ENCODE data around the gene TASOR2. TPM values are rescaled to one million over a fixed set of nuclear protein-coding genes. Genes with fewer than 3 reads are reported as not detected.
A peak's percentile ranks its signal among the peaks of the same experiment; 100 is the strongest.

Gene TASOR2
- total and polyA plus RNA-seq, 9 of the 15 experiments (the other 6 are each of a cell fraction or from before 2014, with no cell fraction given) = 12.7 to 75.3 (median 52.3) TPM

DNA sequence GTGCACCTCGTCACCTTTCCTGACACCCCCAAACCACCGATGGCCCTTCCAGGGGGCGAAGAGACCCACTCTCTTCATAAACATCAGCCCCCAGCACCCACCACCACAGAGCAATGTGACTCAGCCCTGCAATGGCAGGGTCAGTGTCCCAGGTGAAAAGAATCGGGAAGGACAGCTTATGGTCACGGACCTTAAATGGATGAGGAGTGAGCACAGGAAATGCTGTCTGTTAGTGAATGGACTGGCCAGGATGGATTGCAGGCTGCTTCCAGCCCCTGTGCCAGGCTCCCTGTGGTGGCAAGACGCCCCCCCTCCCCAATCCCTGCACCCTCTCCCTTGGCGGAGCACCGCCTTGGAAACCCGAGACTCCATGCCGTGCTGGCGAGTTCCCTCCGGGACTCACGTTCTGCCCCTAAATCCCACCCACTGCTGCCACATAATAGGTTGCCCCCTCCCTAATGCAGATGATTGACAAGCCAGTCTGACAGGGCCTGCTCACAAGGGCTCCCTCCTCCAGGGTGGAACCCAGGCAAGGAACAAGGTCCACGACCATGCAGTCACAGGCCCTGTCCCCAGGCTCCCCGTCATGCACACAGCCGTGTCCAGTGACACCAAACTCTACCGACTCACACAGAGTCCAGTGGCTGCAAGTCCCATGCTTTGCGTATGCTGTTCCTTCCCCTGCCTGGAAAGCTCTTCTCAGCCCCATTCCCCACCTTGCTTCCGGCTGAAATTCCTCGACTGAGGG, 25.6 kb upstream of the TASOR2 start:
- intact Hi-C loops (cut with micrococcal nuclease) (no loop called here), in situ Hi-C loops (cut with MboI) (no loop called here)
- CTCF ChIA-PET (ENCODE audit: low intra/inter-chr PET ratio) = no interaction called here
- H3K27ac ChIP-seq (ENCODE audit: extremely low read depth, low read depth, low read length) = no peak overlapping the region
- POLR2A ChIA-PET = interaction anchor here (0.6 kb wide), 1 partner anchor 184 kb away, joined by 3 read pairs; no protein-coding TSS in a partner anchor
- no peaks in the 10 kb centered on the region for H3K36me3 ChIP-seq (ENCODE audit: control insufficient read depth, insufficient read depth, low read length)
- H2AFZ ChIP-seq (ENCODE audit: low read depth, low read length) = no peak overlapping the region
- peaks cover 14% of the 10 kb centered on the region for H4K20me1 ChIP-seq (replicated peaks; ENCODE audit: control insufficient read depth, insufficient read depth, low read length)
- H3K4me3 ChIP-seq = no peak overlapping the region
- ATAC-seq (peak; percentile 10), DNase-seq (ENCODE audit: extremely low read depth in 1 of 4, low spot score in 3 of 4) (no peak), FAIRE-seq (no peak)
- H3K79me2 ChIP-seq (ENCODE audit: control insufficient read depth, insufficient read depth, low read length) = no peaks in the 10 kb centered on the region
- WGBS (ENCODE audit: insufficient coverage, low coverage, missing lambda C conversion rate) = 83% methylated on average over 18 of the region's 20 CpGs
- H3K4me2 ChIP-seq (ENCODE audit: insufficient read depth, low read length) = no peak overlapping the region
- no peaks in the 10 kb centered on the region for H3K27me3 ChIP-seq (ENCODE audit: control insufficient read depth in 2 of 2, insufficient read depth in 2 of 2, low read length in 2 of 2)
- no peak overlapping the region for H3K9ac ChIP-seq (ENCODE audit: insufficient read depth in 1 of 2, low read depth in 2 of 2, low read length in 2 of 2)
- H3K9me3 ChIP-seq (replicated peaks; ENCODE audit: control insufficient read depth, insufficient read depth, low read depth, low read length) = no peaks in the 10 kb centered on the region
- TF ChIP-seq, protein P1, sequence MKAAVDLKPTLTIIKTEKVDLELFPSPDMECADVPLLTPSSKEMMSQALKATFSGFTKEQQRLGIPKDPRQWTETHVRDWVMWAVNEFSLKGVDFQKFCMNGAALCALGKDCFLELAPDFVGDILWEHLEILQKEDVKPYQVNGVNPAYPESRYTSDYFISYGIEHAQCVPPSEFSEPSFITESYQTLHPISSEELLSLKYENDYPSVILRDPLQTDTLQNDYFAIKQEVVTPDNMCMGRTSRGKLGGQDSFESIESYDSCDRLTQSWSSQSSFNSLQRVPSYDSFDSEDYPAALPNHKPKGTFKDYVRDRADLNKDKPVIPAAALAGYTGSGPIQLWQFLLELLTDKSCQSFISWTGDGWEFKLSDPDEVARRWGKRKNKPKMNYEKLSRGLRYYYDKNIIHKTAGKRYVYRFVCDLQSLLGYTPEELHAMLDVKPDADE (conservative IDR thresholded peaks at IDR 0.05; ENCODE audit: control insufficient read depth, low read depth, low read length) = no peak
- TF ChIP-seq, protein P2, sequence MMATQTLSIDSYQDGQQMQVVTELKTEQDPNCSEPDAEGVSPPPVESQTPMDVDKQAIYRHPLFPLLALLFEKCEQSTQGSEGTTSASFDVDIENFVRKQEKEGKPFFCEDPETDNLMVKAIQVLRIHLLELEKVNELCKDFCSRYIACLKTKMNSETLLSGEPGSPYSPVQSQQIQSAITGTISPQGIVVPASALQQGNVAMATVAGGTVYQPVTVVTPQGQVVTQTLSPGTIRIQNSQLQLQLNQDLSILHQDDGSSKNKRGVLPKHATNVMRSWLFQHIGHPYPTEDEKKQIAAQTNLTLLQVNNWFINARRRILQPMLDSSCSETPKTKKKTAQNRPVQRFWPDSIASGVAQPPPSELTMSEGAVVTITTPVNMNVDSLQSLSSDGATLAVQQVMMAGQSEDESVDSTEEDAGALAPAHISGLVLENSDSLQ (IDR thresholded peaks at IDR 0.05) = peak; percentile 68
- TF ChIP-seq POLR2G (IDR thresholded peaks at IDR 0.05; ENCODE audit: low read depth, low read length) = 0 out of 2 replicates have a peak, but pooled peaks have one; percentile 19
- TF ChIP-seq CREM (IDR thresholded peaks at IDR 0.05; ENCODE audit: low read depth) = 0 out of 2 replicates have a peak, but pooled peaks have one; percentile 10
- peaks cover 2% of the 10 kb centered on the region for H3K9me1 ChIP-seq (ENCODE audit: control insufficient read depth, insufficient read depth, low read length)
- peaks cover 18 to 23% of the 10 kb centered on the region in 2 experiments; a peak in 4 of 5 replicates for H3K4me1 ChIP-seq (replicated peaks in 1 of 2; ENCODE audit: control insufficient read depth in 2 of 2, insufficient read depth in 2 of 2, low read length in 2 of 2)
- no TSS peak for BruUV-seq (replicated peaks)

All from K562 (cell line).